ENCODE measurements around the gene NCK1.
"Not testable (repeated sequence)": the region's sequence is repeated elsewhere in the genome, so short reads cannot be mapped to it uniquely, and the experiment has no call there.

The NCK1 gene

DNA sequence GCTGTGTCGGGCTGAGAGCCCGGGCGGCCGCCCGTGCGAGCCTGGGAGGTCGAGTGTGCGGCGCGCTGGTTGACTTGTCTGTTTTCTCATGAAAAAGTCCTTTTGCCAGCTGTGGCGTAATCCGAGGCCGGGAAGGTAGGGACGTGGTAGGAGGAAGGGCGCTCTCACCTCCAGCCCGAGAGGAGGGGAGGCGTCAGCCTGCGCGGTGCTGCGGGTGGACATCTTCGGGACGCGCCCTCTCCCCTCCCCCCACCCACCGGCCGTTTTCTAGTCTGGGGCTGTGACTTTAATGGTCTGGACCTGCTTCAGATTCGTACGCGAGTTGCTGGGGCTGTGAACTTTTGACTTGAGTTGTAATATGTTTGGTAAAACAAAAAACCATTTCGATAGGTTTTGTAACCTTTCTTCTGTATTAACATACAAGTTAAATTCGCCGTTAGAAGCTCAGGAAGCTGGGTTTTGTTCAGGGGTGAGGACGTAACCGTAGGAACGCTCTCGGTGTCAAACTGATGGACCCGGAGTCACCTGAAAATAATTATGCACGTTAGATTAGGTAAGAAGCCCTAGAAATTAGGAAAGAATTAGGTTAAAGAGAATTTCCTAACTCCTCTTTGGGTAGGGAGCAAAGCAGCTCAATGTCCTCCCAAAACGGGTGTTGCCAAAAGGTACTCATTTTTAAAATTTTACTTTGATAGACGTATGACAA, 762 bp downstream of the NCK1 start:
- FAIRE-seq, result no peak

DNA sequence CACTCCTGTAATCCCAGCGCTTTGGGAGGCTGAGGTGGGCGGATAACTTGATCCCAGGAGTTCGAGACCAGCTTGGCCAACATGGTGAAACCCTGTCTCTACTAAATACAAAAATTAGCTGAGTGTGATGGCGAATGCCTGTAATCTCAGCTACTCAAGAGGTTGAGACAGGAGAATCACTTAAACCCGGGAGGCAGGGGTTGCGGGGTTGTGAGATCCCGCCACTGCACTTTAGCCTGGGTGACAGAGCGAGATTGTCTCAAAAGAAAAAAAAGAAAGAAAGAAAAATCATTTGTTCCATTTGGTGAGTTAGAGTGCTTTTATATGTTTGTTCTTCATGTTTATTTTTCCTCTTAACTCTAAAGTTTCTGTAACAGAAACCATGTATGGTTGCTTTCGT, 7.3 kb downstream of the NCK1 start:
- no peak for FAIRE-seq

DNA sequence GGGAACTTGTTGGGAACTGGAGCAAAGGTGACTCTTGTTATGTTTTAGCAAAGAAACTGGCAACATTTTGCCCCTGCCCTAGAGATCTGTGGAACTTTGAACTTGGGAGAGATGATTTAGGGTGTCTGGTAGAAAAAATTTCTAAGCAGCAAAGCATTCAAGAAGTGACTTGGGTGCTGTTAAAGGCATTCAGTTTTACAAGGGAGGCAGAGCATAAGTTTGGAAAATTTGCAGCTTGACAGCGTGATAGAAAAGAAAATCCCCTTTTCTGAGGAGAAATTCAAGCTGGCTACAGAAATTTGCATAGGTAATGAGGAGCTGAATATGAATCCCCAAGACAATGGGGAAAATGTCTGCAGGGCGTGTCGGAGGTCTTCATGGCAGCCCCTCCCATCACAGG, 10.2 kb downstream of the NCK1 start:
- not testable (repeated sequence) for FAIRE-seq

DNA sequence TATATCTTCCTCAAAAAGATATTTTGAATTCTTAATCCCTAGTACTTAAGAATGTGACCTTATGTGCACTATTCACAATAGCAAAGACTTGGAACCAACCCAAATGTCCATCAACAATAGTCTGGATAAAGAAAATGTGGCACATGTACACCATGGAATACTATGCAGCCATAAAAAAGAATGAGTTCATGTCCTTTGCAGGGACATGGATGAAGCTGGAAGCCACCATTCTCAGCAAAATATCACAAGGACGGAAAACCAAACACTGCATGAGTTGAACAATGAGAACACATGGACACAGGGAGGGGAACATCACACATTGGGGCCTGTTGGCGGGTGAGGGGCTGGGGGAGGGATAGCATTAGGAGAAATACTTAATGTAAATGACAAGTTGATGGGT, 17.5 kb downstream of the NCK1 start:
- not testable (repeated sequence) for FAIRE-seq

DNA sequence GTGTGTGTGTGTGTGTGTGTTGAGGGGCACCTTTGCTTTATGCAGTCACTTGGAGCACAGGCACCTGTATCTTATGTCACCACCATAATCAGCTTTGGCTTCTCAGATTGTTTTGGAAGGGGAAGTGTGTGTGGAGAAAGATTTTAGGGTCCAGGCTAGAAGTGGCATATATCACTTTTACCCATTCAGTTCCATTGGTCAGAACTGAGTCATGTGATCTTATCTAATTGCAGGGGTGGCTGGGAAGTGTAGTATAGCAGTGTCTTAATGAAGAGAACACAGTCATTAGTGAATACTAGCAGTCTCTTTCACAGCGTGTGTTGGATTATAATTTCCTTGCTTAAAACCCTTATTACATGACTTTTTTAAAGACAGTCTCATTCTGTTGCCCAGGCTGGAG, 20.6 kb downstream of the NCK1 start:
- no peak for FAIRE-seq

DNA sequence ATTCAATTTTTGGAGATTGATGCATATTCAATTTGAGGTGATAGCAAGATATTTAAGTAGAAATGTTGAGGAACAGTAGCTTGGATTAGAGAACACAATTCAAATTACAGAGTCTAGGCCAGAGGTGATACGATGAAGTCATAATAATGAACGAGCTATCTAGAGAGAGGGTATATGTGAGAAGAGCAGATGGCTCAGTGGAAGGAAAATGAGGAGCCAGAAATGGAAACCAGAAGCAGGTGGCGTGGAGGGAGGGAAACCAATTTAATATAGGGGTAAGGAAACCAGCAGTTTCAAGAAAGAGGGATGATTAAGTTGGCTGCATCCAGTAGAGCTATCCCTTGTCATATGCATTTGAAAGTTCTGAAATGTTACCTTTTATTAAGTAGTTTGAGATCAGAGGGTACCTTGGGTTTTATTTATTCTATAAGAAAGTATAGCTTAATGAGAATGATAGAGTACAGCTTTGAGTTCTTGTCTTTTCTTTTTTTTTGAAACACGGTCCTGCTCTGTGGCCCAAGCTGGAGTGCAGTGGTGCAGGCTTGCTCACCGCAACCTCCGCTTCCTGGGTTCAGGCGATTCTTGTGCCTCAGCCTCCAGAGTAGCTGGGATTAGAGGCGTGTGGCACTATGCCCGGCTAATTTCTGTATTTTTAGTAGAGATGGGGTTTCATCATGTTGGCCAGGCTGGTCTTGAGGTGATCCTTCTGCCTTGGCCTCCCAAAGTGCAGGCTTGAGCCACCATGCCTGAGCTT, 22.1 kb downstream of the NCK1 start:
- no peak for FAIRE-seq

DNA sequence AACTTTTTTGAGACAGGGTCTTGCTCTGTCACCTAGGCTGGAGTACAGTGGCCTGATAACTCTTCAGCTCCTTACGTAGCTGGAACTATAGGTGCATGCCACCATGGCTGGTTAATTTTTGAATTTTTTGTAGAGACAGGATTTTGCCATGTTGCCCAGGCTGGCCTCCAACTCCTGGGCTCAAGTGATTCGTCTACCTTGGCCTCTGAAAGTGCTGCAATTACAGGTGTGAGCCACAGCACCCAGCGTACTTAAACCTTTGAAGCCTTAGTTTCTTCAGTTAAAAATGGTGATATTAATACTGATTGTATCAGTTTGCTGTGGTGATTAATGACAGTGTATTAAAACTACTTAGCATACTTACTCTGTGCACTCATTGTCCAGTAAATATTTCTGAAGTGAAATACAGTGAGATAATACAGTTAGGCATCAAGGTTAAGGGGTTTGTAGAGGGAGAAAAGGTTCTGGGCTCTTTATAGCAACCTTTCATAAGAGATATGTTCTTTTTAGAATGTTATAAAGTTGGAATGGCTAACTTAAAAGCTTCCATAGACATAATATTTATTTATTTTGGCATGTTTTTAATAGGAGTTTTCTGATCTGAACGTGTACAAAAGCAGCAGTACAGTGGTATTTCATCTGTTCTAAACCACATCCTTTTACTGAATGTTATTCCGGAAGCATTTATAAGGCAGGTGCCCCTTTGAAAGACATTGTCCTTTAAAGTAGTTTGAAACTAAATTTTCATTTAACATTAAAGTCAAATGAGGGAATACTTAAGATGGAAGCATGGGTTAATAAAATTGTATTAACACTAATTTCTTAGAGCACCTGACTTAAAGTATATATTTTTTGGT, 23.6 kb downstream of the NCK1 start:
- no peak for FAIRE-seq

DNA sequence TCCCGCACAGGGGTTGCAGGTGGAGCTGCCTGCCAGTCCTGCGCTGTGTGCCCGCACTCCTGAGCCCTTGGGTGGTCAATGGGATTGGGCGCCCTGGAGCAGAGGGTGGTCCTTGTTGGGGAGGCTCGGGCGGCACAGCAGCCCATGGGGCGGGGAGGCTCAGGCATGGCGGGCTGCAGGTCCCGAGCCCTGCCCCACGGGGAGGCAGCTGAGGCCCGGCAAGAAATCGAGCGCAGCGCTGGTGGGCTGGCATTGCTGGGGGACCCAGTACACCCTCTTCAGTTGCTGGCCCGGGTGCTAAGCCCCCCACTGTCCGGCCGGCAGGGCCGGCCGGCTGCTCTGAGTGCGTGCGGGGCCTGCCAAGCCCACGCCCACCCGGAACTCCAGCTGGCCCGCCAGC, 27.9 kb downstream of the NCK1 start:
- FAIRE-seq, result no peak

DNA sequence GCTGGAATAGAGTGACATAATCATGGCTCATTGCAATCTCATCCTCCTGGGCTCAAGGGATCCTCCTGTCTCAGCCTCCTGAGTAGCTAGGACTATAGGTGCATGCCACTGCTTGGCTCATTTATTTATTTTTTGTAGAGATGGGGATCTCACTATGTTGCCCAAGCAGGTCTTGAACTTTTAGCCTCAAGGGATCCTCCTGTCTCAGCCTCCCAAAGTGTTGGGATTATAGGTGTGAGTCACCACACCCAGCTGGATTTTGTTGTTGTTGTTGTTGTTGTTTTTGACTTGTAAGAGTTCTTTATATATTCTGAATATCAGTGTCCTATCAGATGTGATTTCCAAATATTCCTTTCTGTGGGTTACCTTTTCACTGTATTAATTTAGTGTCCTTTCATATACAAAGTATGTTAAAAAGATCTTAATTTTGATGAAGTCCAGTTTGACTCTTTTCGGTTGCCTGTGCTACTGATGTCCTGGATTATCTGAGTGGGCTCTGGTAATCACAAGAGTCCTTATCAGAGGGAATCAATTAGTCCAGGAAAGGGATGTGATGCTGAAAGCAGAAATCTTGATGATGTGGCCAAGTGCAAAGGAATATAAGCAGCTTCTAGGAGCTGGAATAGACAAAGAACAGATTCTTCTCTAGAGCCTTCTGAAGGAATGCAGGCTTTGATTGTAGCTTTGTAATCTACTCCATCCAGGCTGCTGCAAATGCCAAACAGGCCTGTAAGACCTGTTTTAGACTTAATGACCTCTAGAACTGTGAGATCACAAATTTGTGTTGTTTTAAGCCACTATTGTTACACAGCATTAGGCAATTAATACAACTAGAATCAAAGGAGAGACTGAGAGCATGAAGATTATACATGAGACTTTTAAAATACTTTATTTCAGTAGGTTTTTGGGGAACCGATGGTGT, 30.2 kb downstream of the NCK1 start:
- FAIRE-seq, result no peak

DNA sequence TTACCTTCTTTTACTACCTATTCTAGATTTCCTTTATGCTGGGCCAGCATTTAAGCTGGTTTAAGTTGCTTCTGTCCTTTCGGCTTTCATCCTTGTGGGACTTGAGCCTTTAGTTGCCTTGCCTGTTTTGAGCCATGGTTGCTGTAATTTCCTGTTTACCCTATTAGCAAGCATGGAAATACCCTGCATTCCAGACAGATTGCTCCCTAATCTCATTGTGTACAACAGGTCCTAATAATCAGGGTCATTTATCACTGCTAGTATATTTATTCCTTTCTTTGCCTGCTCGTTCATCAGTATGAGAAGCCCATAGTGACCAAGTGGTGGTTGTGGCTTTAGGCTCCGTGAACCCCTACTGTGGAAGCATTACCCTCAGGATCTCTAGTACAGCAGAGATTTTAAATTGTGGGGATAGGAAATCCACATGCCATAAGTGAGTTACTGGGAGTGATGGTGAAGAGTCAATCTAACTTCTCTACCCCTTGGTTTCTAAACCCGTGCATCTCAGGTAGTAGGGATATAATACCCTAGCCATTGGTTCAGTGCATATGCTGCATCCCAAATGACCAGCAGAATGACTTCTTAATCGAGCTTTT, 31.9 kb downstream of the NCK1 start:
- FAIRE-seq, result no peak

DNA sequence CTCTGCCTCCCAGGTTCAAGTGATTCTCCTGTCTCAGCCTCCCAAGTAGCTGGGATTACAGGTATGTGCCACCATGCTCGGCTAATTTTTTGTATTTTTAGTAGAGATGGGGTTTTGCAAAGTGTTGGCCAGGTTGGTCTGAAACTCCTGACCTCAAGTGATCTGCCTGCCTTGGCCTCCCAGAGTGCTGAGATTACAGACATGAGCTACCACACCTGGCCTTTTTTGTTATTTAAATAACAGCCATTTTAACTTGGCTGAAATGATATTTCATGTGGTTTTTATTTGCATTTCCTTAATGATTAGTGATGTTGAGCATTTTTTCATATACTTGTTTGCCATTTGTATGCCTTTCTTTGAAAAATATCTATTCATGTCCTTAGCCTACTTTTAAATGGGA, 35.2 kb downstream of the NCK1 start:
- FAIRE-seq, result not testable (repeated sequence)

DNA sequence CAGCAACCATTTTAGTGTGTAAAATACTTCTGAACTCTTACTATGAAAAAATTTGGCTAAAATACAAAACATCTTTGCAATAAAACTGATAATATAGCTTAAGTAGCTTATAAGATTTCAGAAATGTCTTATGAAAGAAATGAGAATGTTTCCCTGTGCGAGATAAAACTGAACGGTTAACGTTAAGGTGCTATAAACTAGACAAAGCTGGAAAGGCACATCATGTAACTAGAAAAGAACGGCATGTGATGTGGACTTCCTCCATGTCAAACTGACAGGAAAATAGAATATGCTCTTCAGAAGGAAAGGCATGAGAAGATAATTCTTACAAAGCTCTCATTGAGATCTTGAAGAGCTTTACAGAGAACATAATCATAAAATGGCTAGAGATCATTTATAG, 36.5 kb downstream of the NCK1 start:
- no peak for FAIRE-seq

DNA sequence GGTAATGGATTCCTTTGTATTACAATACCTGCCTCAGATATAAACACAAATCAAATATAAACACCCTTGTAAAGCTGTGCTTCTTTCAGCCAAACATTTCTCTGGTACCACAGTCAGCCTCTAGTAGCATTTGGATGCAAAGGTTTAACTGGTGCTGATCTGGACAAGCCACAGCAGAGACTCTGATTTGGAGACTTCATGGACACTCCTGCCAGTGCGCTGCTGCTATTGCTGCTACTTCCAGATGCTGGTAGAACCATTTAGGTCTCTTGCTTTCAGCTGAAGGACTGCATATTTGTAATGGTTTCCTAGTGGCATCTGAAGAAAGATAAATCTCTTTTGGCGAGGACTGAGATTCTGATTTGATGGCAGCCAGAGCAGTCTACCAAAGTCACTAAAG, 36.9 kb downstream of the NCK1 start:
- FAIRE-seq, result no peak

DNA sequence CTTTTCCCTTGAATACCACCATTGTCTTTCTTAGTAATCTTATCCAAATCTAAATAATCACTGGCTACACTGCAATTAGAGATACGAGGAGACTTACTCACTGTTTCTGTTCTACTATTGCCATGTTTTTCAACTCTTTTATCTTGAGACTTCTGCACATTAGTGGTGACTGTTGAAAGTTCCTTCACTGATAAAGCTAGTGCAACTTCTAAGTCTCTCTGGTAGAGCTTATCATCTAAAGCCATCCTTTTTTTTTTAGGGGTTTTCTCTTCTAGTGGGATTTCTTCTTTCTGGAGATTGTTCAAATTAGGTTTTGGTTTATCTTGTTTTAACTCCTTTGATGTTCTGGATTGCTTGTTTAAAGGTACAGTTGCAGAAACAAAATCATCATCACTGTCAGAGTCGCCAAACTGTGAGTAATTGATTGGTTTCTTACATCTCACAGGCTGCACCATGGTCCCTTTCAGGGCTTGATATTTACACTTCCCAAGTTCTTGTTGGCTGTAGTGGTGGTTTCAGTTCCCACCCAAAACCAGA, 37.7 kb downstream of the NCK1 start:
- FAIRE-seq, result no peak

DNA sequence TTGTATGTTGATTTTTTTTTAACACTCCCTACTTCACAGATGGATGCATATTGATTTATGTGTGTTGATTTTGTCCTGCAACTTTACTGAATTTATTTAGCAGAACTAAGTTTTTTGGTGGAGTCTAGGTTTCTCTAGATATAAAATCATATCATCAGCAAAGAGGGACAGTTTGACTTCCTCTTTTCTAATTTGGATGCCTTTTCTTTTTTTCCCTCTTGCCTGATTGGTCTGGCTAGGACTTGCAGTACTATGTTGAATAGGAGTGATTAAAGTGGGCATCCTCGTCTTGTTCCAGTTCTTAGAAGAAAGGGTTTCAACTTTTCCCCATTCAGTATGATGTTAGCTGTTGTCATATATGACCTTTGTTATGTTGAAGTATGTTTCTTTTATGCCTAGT, 38.7 kb downstream of the NCK1 start:
- FAIRE-seq, result not testable (repeated sequence)

DNA sequence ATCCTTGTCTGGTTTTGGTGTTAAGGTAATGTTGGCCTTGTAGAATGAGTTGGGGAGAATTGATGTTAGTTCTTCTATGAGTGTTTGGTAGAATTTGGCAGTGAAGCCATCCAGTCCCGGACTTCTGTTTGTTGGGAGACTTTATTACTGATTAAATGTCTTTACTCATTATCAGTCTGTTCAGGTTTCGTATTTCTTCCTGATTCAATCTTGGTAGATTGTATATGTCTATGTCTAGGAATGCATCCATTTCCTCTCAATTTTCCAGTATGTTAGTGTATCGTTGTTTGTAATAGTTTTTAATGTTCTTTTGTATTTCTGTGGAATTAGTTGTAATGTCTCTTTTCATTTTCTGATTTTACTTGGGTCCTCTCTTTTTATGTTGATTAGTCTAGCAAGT, 39.4 kb downstream of the NCK1 start:
- no peak for FAIRE-seq

DNA sequence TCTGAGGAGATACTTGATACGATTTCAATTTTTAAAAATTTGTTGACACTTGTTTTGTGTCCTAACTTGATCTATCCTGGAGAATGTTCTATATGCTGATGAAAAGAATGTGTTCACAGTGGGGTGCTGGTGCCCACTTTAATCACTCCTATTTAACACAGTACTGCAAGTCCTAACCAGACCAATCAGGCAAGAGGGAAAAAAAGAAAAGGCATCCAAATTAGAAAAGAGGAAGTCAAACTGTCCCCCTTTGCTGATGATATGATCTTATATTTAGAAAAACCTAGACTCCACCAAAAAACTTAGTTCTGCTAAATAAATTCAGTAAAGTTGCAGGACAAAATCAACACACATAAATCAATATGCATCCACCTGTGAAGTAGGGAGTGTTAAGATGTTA, 40.5 kb downstream of the NCK1 start:
- FAIRE-seq, result not testable (repeated sequence)

DNA sequence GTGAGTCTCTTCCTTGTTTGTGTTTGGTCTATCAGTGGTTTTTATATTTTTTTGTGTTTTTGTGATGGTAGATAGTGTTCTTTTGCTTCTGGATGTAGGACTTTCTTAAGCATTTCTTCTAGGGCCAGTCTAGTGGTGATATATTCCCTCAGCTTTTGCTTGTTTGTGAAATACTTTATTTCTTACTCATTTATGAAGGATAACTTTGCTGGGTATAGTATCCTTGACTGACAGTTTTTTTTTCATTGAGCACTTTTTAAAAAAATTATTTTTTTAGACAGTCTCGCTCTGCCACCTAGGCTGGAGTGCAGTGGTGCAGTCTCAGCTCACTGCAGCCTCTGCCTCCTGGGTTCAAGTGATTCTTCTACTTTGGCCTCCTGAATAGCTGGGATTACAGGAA, 41.9 kb downstream of the NCK1 start:
- FAIRE-seq, result no peak

DNA sequence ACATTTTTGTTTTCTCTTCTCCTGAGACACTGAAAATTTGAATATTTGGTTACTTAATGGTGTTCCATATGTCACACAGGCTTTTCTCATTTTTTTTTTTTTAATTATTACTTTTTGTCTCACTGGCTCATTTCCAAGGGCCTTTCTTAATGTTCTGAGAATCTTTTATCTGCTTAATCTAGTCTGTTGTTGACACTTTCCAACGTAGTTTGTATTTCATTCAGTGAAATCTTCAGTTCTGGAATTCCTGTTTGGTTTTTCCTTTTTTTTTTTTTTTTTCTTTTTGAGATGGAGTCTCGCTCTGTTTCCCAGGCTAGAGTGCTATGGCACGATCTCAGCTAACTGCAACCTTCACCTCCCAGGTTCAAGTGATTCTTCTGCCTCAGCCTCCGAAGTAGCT, 42.7 kb downstream of the NCK1 start:
- no peak for FAIRE-seq

DNA sequence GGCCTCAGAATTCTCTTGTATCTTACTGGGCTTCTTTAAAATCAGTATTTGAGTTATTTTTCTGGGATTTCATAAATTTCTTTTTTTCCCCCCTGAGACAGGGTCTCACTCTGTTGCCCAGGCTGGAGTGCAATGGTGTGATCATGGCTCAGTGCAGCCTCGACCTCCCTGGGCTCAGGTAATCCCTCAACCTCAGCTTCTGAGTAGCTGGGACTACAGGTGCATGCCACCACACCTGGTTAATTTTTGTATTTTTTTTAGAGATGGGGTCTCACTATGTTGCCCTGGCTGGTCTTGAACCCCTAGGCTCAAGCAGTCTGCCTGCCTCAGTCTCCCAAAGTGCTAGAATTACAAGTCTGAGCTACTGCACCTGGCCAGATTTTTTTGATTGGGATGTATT, 43.5 kb downstream of the NCK1 start:
- FAIRE-seq, result no peak

DNA sequence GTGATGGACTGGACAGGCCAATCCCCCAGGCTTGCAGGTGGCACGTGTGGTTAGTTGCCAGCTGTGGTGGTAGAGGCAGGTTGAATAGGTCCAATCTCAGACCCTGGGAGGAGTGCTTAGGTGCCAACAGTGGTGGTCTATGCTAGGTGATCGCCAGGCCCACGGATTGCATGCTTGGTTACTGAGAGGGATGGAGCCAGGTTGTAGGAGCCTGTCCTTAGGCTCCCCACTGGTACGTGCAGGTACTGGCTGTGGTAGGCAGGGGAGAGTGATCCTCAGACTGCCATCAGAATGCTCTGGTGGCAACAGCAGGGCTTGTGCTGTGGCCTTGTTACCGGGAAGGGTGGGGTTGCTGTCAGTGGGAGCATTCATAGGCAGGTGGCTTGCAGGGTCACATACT, 44.7 kb downstream of the NCK1 start:
- FAIRE-seq, result no peak

DNA sequence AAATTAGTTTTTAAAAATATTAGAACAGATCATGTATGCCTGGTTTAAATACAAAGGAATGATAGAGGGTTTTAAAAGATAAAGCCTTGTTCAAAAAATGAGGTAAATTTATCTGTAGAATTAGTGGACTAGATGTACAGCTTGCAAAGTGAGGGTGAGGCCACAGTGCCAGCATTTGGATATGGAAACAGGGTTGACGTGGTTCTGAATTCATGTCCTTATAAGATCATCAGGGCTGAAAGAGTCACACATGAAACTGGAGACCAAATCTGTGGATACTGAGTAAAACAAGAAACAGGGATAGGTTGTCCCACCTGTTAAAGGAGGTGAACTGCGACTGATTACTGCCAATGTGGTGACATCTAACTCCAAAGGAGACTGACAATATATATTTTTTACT, 46.3 kb downstream of the NCK1 start:
- FAIRE-seq, result no peak
